Fibroblast of lung (primary cell): ENCODE results near the gene TNC.

Source experiments
- CTCF ChIP-seq, 2 donors: IDR thresholded peaks in 1 of 2; conservative IDR thresholded peaks in 1 of 2; 1 replicate in 1 of 2; 2 replicates in 1 of 2; pipeline ENCODE4 v1.5.1; 2011 to 2012; ENCODE audit warnings: low read length in 2 of 2, control low read depth in 1 of 2, inconsistent platforms in 1 of 2, low read depth in 1 of 2, mild to moderate bottlenecking in 1 of 2
- EZH2 ChIP-seq: IDR thresholded peaks from 2 replicates; pipeline ENCODE4 v1.5.1; 2012; ENCODE audit warnings: low read length, control low read depth, mild to moderate bottlenecking; ENCODE audit errors: missing control alignments

GRCh38 chr9:115033800-115034199, 84.2 kb downstream of the TNC start:
- TF ChIP-seq CTCF (conservative IDR thresholded peaks at IDR 0.05 in 1 of 2, IDR thresholded peaks at IDR 0.05 in 1 of 2; ENCODE audit: low read depth in 1 of 2, low read length in 2 of 2) (no peak), EZH2 (no peak)
